ENCODE results near the gene CNTN4. TPM values are rescaled to one million over a fixed set of nuclear protein-coding genes. Genes with fewer than 3 reads are reported as not detected.

Gene CNTN4
- total RNA-seq, 4 donors from 2014 or later: 5.8 to 15.5 (median 9.0) TPM

DNA sequence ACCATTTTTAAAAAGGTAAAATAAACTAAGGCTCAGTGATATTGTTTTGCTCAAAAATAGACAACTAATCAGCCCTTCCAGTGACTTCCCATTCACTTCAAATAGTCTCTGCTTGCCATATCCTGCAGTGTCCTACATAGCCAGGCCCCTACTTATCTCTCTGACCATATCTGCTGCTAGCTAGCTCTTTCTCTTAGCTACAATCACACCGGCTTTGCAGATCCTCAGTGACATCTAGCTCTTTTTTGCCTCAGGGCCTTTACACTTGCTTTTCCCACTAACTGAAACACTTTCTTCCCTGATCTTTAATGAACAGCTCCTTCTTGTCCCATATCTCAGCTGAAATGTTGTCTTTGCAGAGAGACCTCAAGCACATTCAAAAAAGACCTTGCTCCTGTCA, 850.2 kb downstream of the CNTN4 start:
- WGBS, 2 donors (ENCODE audit: low coverage in 1 of 2): 88 to 92% methylated on average over 1 of the region's 1 CpG
- Histone ChIP-seq H3K27ac (no peak overlapping the region), H3K9me3 (no peaks in the 10 kb centered on the region), H3K4me3 (no peak overlapping the region), H3K4me1 (no peaks in the 10 kb centered on the region), H3K27me3 (no peaks in the 10 kb centered on the region), H3K36me3 (no peaks in the 10 kb centered on the region)
- ATAC-seq: no peak
- TF ChIP-seq EP300 (IDR thresholded peaks at IDR 0.05) (no peak), POLR2A (IDR thresholded peaks at IDR 0.05) (no peak), POLR2AphosphoS5 (IDR thresholded peaks at IDR 0.05) (no peak)
- TF ChIP-seq, protein P1, sequence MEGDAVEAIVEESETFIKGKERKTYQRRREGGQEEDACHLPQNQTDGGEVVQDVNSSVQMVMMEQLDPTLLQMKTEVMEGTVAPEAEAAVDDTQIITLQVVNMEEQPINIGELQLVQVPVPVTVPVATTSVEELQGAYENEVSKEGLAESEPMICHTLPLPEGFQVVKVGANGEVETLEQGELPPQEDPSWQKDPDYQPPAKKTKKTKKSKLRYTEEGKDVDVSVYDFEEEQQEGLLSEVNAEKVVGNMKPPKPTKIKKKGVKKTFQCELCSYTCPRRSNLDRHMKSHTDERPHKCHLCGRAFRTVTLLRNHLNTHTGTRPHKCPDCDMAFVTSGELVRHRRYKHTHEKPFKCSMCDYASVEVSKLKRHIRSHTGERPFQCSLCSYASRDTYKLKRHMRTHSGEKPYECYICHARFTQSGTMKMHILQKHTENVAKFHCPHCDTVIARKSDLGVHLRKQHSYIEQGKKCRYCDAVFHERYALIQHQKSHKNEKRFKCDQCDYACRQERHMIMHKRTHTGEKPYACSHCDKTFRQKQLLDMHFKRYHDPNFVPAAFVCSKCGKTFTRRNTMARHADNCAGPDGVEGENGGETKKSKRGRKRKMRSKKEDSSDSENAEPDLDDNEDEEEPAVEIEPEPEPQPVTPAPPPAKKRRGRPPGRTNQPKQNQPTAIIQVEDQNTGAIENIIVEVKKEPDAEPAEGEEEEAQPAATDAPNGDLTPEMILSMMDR (IDR thresholded peaks at IDR 0.05): no peak

DNA sequence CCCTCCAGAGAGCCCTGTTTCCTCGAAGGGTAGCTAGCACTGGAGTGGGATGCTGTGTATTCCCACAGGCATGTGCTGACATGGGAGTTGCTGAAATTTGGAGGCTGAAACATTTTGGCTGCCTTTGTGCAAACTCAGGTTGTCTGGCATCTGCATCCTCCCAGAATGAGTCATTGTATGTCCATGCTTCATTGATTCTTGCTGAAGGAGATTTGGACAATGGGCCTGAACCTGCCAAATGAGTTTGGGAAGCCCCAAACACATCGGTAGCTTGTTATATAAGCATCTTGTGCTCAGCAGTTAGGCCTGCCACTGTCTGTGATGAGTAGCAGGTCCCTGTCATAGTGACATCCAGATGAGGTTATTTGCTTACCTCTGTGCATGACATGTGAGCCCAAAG, 851.5 kb downstream of the CNTN4 start:
- 54% methylated on average over 2 of the region's 2 CpGs; no CpG with 5 or more reads in 1 of the 2 donors for WGBS, 2 donors (ENCODE audit: low coverage in 1 of 2)
- Histone ChIP-seq H3K27ac (no peak overlapping the region), H3K27me3 (no peaks in the 10 kb centered on the region), H3K4me1 (no peaks in the 10 kb centered on the region), H3K36me3 (no peaks in the 10 kb centered on the region), H3K4me3 (no peak overlapping the region), H3K9me3 (no peaks in the 10 kb centered on the region)
- no peak for ATAC-seq
- no peak for TF ChIP-seq EP300 (IDR thresholded peaks at IDR 0.05)

DNA sequence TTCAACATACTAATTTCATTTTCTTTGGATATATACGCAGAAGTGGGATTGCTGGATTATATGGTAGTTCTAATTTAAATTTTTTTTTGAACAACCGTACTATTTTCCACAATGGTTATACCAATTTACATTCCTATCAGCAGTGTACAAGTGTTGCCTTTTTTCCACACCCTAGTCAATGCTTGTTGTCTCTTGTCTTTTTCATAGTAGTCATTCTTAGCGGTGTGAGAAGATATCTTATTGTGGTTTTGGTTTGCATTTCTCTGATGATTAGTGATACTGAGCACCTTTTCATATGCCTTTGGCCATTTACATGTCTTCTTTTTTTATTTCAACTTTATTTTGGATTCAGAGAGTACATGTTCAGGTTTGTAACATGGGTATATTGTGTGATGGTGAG, 858.4 kb downstream of the CNTN4 start:
- no peak overlapping the region for H3K27ac ChIP-seq
- TF ChIP-seq POLR2AphosphoS5 (IDR thresholded peaks at IDR 0.05) (no peak), EP300 (IDR thresholded peaks at IDR 0.05) (no peak), POLR2A (IDR thresholded peaks at IDR 0.05) (no peak)
- TF ChIP-seq, protein P1 (IDR thresholded peaks at IDR 0.05): no peak
- WGBS, 2 donors (ENCODE audit: low coverage in 1 of 2): 57 to 71% methylated on average over 3 of the region's 3 CpGs
- H3K4me3 ChIP-seq: no peak overlapping the region
- H3K36me3 ChIP-seq: no peaks in the 10 kb centered on the region
- no peak for ATAC-seq
- no peaks in the 10 kb centered on the region for H3K9me3 ChIP-seq
- no peaks in the 10 kb centered on the region for H3K4me1 ChIP-seq
- H3K27me3 ChIP-seq: no peaks in the 10 kb centered on the region

DNA sequence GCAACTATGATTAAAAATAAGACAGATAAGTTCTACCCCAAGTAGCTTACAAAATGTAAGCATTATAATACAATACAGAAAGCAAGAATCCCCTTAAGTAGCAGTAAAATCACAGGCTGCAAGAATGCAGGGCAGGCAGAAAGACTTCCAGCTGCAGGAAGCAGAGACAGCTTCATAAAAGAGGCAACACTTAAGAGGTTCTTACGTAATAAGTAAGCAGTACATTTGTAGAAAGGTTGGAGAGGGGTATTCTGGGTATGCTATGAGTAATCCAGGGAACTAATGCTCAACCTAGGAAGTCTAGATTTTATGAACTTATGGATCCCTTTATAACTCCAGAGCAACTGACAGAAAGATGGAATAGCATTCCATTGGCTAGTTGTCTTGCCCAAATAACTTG, 859.9 kb downstream of the CNTN4 start:
- Histone ChIP-seq H3K4me3 (no peak overlapping the region), H3K4me1 (no peaks in the 10 kb centered on the region), H3K36me3 (no peaks in the 10 kb centered on the region), H3K27ac (no peak overlapping the region), H3K27me3 (no peaks in the 10 kb centered on the region), H3K9me3 (no peaks in the 10 kb centered on the region)
- no peak for TF ChIP-seq POLR2A (IDR thresholded peaks at IDR 0.05)
- no peak for ATAC-seq
- 22 to 83% methylated on average over 1 of the region's 1 CpG for WGBS, 2 donors (ENCODE audit: low coverage in 1 of 2)

DNA sequence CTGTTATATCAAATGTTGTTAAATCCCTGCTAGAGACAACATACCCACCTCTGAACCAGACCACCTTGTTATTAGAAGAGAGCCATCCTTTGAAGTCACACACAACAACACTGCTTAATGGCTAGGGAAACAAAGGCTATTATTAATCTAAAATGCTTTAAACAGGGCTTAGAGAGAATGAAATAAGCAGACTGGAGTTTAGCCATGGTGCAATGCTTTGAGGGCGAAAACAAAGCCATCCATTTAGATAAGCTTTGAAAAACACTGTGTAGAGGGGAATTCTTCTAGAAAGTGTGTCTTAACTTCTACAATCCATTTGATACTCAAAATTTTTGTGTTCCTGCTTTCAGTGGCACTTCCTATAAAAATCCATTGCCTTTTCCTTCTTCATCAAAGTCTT, 862.9 kb downstream of the CNTN4 start:
- Histone ChIP-seq H3K36me3 (no peaks in the 10 kb centered on the region), H3K9me3 (no peaks in the 10 kb centered on the region), H3K27me3 (no peaks in the 10 kb centered on the region), H3K4me3 (no peak overlapping the region), H3K4me1 (no peaks in the 10 kb centered on the region), H3K27ac (no peak overlapping the region)
- no peak for ATAC-seq
- TF ChIP-seq, protein P1 (IDR thresholded peaks at IDR 0.05): no peak
- TF ChIP-seq POLR2A (IDR thresholded peaks at IDR 0.05) (no peak), EP300 (IDR thresholded peaks at IDR 0.05) (no peak), POLR2AphosphoS5 (IDR thresholded peaks at IDR 0.05) (no peak)
- WGBS, 2 donors (ENCODE audit: low coverage in 1 of 2): 57 to 90% methylated on average over 1 of the region's 1 CpG

DNA sequence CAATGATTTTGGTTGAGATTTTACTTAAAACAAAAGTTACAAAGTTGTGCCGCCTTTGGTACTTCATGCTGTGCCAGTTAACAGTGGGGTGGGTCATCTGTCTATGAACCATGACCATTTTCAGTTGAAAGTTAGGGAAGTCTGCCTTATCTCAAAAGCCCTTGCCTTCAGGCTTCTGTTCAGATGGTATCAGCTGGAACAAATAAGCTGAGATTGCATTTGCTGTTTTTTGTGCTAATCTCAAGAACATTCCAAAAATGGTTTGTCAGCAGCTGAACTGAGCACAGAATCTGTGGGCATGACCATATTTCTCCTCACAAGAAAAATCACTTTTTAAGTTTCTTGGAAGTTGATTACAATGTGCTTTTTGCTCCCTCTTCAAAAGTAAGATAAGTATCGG, 869.2 kb downstream of the CNTN4 start:
- Histone ChIP-seq H3K27ac (no peak overlapping the region), H3K9me3 (no peaks in the 10 kb centered on the region), H3K36me3 (no peaks in the 10 kb centered on the region), H3K27me3 (no peaks in the 10 kb centered on the region), H3K4me3 (no peak overlapping the region), H3K4me1 (no peaks in the 10 kb centered on the region)
- 81 to 88% methylated on average over 2 of the region's 2 CpGs for WGBS, 2 donors (ENCODE audit: low coverage in 1 of 2)
- ATAC-seq: no peak
- TF ChIP-seq POLR2AphosphoS5 (IDR thresholded peaks at IDR 0.05) (no peak), EP300 (IDR thresholded peaks at IDR 0.05) (no peak), POLR2A (IDR thresholded peaks at IDR 0.05) (no peak)
- TF ChIP-seq, protein P1 (IDR thresholded peaks at IDR 0.05): no peak

All from gastroesophageal sphincter (tissue), 4 donors.